ENCODE measurements around the gene PIK3R1.

Gene PIK3R1

DNA sequence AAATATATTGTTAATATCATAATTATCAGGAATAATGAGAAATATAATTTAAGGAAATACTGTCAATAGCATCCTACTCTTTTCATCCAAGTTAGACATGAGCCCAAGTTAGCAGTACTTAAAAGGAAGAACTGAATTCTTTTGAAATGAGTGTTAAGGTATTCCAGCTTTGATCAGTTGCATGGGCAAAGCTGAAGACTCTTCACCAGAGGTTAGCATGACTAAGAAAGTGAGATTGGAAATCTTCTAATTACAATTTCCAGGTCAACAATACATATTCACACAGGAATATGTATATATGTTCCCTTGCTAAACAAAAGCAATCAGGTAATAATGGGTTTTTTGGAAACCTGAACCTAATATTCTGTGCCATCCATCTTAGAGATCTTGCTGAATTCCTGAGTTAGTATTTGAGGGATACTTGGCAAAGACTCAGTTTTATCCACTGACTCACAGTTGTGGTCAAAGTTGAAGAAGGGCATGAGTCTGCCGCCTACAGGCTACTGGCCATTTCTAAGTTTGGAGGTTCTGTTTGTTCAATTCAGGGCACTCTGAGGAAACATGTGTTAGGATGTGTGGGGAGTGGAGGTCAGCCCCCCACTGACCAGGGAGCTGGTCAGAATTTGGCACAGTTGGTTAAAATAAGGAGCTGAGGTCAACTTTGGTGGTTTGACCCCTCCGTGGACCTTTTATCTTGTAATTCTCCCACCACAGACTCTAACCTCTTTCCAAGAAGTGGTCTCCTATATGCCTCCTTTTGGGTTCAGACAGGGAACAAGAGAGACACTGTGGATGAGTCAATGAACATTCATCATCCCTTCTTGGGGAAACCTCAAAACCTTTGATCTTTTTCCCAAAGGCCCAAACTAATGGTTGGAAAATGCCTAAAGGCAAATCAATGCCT lies 118.3 kb downstream of the PIK3R1 start:
- DNase-seq, result no peak

DNA sequence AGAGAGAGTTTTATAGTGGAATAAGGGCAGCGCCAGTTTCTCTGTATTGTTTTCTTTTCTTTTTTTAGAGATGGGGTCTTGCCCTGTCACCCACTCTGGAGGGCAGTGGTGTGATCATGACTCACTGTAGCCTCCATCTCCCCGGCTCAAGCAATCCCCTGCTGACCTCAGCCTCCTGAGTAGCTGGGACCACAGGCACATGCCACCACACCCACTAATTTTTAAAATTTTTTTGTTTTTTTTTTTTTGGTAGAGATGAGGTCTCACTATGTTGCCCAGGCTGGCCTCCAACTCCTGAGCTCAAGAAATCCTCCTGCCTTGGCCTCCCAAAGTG lies 119.0 kb downstream of the PIK3R1 start:
- DNase-seq, result no peak

DNA sequence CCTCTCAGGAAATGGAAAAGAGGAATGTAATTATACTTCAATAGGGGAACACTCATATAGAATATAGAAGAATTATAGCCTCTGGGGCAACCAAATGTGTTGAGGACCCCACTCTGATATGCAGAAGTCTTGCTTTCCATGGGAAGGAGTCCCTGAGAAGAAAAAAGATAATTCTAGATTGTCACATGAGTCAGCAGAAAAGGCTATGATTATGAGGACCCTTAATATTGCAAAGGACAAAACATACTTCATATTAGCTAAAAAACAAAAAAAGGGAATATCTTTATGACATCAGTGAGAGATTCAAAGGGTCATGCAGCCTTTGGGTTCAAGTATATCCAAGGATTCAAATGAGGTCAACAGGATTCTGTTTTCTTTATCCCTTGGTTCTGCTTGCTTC lies 119.5 kb downstream of the PIK3R1 start:
- no peak for DNase-seq

DNA sequence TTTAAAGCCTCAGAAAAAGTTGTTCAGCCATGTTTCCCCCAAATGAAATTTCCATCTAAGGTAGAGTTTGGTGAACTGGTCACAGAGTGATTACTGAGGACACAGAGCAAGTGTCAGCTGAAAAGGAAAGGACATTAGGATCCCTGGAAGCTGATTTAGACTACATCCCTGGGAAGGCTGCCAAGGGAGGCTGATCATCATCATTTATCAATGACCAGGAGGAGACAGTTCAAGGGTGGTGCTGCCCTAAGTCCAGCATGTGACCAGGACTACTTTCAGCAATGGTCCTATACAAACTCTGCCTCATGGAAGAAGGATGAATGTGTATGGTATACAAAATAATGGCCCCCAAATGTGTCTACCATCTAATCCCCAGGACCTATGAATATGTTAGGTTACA lies 120.6 kb downstream of the PIK3R1 start:
- no peak for DNase-seq

- DNase-seq, result no peak
Observed at GRCh38 chr5:68337235-68337634, 121.7 kb downstream of the PIK3R1 start.

GRCh38 chr5:68339921-68340321 lies 124.4 kb downstream of the PIK3R1 start:
- DNase-seq, result no peak

DNA sequence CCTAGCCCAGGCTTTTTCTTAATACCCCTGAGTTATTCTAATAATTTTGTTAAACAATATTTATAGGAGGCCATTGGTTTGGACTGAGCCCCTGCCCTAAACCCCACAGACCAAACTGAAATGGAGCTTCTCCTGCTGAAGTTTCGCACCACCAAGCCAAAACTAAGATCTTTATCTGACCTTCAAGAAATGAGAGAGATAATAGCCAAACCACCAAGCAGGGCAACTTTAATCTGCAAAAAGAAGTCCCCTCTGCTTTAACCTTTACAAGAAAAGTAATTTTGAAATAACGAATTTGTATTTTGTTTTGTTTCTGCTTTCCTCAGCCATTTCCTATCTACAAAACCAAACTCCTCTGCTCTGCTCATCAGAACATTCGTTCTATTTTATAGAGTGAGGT lies 125.5 kb downstream of the PIK3R1 start:
- no peak for DNase-seq

GRCh38 chr5:68342693-68343092 lies 127.1 kb downstream of the PIK3R1 start:
- DNase-seq, result no peak

DNA sequence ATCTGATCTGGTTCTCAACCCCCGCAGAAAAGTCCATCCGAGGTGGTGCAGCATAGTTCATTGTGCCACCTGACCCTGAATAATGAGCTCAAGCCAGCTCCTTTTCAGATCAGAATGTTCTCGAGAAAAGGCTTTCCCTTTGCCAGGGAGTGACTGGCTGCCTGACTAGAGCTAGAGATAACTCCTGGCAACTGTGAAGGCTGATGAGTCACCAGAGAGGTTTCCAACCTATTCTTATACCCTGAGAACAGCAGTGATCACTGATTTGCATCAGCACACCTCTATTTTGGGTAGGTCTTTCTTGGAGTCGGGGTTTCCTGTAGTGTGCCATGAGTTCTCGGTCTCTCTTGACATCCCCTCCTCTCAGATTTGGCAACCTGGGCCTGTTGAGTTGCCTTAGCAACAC lies 127.9 kb downstream of the PIK3R1 start:
- DNase-seq, result no peak

GRCh38 chr5:68344447-68345111 lies 129.0 kb downstream of the PIK3R1 start:
- DNase-seq, result no peak

- DNase-seq, result no peak
Observed at GRCh38 chr5:68345171-68345570, 129.6 kb downstream of the PIK3R1 start.

- no peak for DNase-seq
Observed at GRCh38 chr5:68345582-68345981, 130.0 kb downstream of the PIK3R1 start.

DNA sequence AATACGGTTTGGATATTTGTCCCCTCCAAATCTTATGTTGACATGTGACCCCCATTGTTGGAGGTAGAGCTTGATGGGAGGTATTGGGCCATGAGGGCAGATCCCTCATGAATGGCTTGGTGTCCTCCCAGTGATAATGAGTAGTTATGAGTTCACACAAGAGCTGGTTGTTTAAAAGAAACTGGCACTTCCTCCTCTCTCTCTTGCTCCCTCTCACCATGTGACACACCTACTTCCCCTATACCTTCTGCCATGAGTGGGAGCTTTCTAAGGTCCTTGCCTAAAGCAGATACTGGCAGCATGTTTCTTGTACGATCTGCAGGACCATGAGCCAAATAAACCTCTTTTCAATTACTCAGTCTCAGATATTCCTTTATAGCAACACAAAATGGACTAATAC lies 132.0 kb downstream of the PIK3R1 start:
- DNase-seq, result no peak

DNA sequence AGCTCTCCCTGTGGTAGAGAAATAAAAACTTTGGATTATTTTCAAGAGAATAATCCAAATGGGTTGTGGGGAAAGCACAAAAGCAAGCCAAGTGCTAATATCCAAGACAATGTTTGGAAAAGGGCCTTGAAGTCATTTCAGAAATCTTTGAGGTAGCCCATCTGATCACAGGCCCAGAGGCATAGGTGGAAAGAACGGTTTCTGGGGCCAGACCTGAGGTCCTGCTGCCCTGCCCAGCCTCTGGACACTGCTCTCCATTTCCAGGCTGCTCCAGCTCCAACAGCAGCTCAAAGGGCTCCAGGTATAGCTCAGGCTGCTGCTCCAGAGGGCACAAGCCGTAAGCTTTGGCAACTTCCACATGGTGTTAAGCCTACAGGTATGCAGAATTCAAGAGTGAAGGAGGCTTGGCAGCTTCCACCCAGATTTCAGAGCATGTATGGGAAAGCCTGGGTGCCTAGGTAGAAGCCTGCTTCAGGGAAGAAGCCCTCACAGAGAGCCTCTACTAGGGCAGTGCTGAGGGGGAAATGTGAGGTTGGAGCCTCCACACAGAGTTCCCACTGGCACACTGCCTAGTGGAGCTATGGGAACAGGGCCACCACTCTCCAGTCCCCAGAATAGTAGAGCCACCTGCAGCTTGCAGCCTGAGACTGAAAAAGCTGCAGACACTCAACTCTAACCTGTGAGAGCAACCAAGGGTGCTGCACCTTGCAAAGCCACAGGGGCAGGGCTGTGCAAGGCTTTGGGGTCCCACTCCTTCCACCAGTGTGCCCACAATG lies 133.1 kb downstream of the PIK3R1 start:
- no peak for DNase-seq

- DNase-seq, result no peak
Observed at GRCh38 chr5:68350176-68350575, 134.6 kb downstream of the PIK3R1 start.

Data from stimulated activated CD4-positive, alpha-beta T cell treated with anti-CD3 and anti-CD28 coated beads, Interleukin-4, amount 100 ng/mL, for 1 hour (primary cell).